Inflammatory macrophage treated with lipopolysaccharide for 1 hour (primary cell): Measurements from ENCODE around the gene FOXN3.
A peak's percentile ranks its signal among the peaks of the same experiment; 100 is the strongest.

Experiments used
- DNase-seq, 2 donors: peaks; one replicate each; pipeline ENCODE4 v3.0.0-alpha.2; 2020 to 2022

FOXN3 gene, protein sequence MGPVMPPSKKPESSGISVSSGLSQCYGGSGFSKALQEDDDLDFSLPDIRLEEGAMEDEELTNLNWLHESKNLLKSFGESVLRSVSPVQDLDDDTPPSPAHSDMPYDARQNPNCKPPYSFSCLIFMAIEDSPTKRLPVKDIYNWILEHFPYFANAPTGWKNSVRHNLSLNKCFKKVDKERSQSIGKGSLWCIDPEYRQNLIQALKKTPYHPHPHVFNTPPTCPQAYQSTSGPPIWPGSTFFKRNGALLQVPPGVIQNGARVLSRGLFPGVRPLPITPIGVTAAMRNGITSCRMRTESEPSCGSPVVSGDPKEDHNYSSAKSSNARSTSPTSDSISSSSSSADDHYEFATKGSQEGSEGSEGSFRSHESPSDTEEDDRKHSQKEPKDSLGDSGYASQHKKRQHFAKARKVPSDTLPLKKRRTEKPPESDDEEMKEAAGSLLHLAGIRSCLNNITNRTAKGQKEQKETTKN

DNA sequence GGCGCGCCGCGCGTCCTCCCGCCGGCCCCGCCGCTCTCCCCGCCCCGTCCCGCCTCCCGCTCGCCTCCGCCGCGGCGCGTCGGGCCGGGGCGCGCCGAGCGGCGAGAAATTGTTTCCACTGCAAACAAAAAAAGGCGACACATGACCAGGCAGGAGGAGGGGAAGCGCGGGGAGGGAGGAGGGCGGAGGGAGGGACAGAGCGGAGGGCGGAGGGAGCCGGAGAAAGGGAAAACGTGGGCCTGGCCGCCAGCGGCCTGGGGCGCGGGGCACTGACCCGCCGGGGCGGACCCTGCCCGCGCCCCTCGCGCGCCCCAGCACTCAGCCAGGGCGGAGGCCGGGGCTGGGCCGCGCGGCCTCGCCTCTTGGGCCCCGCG lies at the start of gene FOXN3:
Gene FOXN3 (minus strand): TSS at position 143 of the 374 bp plus-strand sequence. CDS start 4,757 bp downstream, outside the sequence.
- DNase-seq = peak; percentile 88 to 89

DNA sequence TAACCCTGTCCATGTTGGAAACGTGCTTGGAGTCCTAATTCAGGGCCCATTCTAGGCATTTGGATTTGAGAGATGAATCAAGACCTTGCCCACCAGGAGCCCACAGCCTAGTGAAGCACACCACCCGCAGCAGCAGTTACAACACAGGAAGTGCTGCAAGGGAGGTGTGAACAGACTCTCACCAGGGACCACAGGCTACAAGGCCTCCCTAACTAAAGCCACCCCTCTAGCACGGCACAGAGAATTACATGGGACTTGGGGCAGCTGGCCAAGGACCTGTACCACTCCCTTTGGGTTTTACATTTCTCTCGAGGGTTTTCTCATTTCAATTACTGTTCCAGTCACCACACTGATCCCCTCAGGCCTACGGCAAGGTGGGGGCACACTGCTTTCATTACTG lies 49.5 kb upstream of the FOXN3 start:
- DNase-seq = no peak

DNA sequence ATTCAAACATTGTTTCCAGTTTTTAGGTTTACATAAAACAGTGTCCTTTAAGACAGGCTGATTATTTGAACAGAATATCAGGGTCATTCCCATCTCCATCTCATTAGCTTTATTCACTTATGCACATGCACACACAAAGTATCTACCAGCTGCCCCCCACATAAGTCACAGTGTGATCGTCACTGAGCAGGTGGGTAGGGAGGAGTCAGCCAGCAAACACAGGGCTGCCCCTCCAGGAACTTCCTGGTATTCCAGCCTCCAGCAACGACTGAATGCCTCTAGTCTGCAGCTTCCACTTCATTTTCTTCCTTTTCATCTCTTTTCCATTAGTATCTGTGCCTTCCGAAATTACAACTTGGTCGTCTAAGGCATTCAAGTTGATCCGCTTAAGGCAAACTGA lies 48.8 kb upstream of the FOXN3 start:
- DNase-seq = no peak

DNA sequence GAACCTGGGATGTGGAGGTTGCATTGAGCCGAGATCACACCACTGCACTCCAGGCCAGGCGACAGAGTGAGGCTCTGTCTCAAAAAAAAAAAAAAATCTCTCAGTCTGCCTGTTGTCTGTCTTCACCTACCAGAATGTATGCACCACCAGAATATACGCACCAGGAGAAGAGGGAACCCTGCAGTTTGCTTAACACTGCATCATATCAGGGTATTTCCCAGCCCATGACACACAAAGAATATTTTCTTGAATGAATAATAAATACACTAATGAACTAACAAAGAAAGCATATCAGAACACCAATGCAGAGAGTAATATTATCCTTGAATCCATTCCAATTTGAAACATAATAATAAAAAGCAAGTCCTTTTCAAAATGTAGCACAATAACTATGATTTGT lies 44.2 kb upstream of the FOXN3 start:
- DNase-seq = peak; percentile 34 to 52

DNA sequence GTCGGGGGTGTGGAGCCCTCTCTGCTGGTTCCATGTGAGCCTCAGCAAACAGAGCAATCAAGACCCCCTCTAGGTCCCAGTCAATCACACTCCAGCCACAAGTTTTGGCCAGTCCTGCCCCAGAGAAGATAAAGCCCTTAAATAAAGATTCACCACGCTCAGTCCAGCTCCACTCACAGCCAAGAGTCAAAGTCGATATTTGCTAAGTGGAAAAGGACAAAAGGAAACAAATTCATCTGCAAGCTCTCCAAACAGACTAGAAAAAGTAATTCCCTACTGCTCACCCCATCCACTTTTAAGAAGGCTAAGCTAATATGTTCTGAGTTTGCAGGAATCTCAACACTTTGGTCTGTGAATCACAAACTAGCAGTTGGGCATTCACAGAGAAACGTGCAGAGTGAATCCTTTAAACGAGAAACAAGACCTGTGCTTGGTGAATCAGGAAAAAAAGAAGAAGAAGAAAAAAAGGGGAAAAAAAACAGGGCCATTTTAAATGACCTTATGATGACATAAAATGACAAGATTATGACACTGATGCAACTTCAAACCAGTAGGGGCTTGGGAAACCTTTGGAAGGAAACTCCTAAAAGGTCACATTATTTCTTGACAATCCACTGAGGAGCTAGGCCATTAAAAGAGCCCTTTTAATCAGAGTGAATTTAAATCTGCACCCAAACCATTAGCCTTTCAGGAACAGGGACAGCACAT lies 41.8 kb upstream of the FOXN3 start:
- peak; percentile 89 to 91 for DNase-seq

DNA sequence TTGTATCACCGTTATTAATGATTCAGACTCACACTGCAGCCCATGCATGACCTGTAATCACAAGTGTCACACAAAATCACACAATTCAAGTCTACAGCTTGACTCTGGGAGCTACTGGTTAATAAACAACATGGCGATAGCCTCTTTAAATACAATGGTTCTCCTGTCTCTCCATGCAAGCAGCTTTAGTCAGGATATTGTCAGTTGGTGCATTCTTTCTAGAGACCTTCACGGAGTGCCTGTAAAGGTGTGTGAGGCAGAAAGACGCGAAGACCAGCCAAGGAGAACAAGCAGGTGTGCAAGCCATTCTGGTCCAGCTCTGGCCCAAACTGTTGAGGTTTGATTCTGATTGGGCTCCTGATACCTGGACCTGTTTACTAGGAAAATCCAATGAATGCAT lies 40.0 kb upstream of the FOXN3 start:
- no peak for DNase-seq

DNA sequence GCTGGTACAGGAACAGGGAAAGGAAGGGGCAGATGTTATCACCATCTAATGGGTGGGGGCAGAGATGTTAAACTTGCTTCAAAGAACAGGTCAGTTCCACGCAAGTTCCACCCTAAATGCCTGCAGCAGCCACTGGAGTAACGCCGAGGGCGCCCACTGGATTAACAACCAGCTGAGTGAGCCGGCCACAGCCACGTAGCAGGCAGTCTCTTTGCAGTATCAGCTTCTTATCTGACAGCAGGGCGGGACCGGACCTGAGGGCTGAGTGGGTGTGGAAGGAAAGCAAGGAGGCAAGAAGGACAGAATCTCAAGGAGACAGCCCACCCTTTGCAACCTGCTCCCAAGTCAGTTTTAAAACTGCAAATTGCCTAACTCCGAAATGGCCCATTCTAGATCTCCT lies 38.4 kb upstream of the FOXN3 start:
- no peak for DNase-seq

DNA sequence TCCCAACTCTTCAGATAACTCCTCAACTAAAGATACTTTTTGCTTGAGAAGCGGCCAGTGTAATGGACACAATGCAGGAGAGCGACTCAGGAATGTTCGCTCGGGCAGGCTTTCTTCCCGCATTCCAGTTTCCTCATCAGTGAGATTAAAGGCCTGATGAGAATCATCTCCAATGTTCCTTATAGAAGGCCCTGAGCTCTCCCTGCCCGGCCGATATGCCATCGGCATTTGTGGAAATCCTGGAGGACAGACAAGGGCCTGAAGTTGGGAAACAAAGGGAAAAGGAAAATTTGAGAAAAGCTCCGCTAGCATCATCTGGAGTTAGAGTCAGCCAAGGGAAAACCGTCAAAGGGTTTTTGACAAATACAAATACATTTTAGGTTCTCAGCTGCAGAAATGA lies 38.0 kb upstream of the FOXN3 start:
- no peak for DNase-seq

DNA sequence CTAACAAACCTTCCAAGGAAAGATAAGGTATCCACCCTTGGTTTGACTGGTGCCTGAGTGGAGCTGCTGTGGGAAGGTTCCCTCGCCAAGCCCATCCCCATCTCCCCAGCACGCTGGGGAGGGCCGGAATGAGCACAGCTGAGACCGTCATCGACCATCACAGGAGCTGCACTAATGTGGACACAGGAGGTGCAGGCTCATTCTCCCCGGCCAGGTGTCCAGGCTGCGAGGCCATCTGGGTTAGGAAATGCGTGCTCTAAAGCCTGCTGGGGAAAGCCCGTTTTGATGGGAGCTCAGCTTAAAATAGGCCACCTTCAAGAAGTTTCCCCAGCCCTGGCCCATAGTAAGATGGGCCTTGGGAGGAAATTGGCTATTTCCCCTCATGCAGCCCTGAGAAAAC lies 35.2 kb upstream of the FOXN3 start:
- no peak for DNase-seq

DNA sequence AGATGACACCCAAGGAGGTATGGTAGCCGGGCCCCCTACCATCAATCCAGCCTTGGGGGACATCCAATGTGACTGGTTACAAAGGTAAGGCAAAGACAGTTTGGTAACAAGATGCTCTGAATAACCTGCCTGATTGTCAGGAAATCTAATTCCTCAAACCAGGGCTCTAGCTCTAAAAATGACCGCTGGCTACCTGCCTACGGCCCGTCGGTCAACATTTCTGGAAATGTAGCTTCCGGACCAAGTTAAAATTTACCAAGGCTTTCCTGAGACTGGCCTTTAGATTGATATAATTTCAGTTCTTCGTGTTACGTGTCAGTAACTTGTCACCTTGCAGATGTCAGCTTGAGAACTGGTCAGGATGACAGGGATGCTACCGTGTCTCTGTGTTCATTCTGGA lies 34.2 kb upstream of the FOXN3 start:
- no peak for DNase-seq

DNA sequence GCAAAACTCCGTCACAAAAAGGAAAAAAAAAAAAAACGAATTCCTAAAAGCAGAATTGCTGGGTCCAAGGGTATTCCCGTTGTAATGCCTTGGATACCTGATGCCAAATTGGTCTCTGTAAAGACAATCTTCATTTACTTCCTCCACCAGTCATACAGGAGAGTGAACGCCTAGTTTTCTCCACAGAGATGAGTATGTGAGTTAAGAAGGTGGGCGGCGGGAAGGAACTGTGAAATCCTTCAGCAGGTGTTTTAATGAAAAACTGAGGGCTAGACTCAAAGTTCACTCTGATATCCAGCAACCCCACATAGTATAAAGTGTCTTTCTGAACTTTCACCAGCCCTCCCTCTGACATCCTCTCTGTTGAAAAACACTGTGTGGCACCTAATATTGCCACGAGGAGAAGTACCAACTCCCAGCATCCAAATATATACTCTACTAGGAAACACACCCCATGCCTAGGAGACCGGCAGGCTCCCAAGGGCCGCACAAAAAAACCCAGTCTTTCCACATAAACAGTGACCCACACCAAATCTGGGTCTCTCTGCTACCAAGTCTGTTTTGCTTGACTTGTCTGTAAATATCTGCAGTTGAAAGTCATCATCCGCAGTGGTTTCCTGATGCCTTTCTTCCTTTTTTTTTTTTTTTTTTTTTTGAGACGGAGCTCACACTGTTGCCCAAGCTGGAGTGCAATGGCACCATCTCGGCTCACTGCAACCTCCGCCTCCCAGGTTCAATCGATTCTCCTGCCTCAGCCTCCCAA lies 30.3 kb upstream of the FOXN3 start:
- peak; percentile 77 to 87 for DNase-seq

DNA sequence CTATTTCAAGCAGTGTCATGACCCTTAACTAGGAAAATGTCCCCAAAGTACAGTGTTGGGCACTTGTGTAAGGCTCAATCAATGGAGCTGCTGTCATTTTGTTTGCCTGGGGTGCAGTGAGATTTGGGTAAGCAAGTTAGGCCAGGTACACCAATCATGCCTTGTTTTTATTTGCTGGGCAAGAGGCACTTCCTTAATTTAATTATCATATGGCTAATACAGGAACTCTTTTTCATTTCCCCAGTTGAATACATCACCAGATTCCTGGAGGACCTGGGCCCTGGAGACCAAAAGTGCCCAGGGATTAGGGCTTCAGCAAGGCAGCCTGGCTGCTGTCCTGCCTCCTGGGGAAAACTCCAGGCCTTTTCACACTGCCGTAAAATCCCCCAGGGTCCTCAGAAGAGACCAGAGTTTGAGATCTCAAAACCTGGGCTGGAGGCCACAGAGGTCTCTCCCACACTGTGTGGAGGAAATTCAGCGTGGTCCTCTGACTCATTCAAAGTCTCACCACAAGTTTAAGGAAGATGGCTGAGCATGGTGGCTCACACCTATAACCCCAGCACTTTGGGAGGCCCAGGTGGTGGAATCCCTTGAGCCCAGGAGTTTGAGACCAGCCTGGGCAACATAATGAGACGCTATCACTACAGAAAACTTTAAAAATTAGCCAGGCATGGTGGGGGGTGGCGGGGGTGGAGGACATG lies 28.4 kb upstream of the FOXN3 start:
- peak; percentile 55 to 77 for DNase-seq

DNA sequence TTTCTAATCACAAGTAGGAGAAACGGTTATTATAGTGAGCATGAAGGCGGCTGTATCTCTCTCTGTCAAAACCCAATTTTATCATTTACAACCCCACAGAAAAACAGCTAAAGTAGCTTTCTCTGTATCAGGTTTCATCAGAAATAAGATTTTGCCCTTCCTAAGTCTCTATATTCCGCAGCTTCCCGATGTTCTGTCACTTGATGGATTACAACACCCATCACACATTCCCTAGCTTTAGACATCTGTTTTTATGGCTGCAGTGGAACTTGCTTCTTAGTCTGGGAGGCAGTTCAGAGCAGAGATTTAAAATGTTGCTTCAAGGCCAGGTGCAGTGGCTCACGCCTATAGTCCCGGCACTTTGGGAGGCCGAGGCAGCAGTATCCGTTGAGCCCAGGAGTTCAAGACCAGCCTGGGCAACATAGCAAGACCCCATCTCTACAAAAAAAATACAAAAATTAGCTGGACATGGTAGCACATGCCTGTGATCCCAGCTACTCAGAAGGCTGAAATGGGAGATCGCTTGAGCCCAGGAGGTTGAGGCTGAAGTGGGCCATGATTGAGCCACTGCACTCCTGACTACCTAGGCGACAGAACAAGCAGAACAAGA lies 27.6 kb upstream of the FOXN3 start:
- no peak for DNase-seq

DNA sequence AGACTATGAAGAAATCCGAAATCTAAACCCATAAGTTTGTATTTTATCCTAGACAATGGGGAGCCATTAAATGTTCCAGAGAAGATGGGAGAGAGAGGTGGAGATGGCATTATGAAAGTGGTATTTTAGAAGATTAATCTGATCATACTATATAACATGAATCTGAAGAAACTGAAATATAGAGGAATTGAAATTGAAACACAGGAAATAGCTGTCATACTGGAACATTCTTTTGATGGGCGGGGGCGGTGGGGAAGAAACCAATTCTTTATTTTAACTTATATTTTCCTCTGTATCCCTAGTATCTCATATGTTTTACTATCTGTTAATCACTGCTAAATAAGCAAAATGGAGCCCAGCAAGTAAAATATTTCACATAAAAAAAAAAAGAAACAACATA lies 27.0 kb upstream of the FOXN3 start:
- peak; percentile 67 to 68 for DNase-seq

DNA sequence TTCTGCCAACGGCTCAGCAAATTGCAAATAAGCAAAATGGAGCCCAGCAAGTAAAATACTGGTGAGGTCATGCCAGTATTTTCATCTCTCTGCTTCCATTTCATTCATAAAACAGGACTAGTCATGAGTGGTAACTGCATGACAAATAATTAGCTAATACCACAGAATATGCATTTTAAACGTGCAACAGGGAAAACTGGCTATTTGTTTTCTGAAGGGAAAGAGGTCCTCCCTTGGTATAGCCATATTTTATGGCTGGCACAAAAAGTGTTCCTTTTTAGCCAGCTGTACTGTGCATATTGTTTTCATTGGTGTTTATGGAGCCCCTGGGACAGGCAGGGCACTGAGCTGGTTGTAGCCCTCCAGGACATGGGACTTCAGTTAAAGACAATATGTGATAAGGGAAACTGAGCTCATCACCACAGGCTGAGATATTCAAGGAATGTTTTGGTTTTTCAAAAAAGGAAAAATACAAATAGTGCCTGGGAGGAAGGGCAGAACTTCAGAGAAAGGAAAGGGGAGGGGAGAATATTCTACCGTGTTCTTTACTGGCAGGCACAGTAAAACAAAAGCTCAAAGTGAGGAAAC lies 26.1 kb upstream of the FOXN3 start:
- peak in 1 of 2 donors; percentile 37 for DNase-seq

DNA sequence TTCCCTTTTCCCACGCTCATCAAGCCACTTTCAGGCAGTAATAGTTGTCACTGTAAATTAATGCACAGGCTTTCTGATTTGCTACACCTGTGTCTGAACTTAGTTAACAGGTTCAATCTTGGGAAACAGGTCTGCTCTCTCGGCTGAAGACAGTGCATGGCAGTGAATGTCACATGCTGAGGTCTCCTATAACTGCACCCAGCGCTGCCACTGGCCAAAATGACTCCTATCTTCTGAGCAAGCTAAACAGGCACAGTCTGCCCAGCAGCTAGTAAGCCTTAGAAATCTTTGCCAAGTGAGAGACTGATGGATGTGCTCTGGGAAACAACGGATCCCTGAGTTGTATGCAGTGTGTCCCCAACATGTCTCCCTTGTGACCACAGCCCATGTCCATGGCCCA lies 25.2 kb upstream of the FOXN3 start:
- peak in 1 of 2 donors; percentile 37 for DNase-seq

DNA sequence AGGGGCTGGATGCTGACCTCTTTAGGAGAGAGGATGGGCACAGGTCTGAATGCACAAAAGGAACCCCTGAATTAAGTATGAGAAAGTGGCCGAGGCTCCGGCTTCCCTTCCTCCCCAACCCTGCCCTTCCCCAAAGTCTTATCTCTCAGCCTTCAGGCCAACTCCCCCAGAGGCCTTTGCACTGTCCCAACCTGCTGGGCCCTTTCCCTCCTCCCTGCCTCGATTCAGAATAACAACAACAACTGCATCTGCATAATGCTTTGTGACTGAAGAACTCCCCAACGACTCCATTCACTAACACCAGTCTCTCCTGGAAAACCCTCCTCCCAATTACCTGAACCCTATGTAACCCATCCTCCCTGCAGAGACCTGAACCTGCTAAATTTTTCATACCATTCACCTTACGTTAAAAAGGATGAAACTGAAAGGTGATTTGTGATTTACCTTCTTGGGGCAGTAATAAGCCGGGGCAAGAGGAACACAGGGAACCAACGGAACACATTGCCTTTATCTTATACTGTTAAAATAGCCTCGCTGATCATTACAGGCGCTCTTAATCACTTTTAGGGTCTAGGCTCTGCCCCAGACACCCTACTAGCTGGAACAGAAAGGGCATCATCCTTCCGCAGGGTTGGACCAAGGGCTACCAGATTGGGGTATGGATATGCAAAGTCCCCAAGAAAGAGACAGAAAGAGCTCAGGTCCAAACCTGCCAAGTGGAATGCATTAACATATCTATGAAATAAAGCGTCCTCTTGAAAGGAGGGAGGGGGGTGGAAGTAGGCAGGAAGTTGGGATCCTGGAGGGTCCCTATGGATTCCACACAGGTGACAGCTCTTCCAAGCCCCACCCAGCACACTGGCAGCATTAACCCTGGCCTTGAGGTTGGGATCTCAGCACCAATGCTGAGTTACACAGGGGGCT lies 24.2 kb upstream of the FOXN3 start:
- no peak for DNase-seq

DNA sequence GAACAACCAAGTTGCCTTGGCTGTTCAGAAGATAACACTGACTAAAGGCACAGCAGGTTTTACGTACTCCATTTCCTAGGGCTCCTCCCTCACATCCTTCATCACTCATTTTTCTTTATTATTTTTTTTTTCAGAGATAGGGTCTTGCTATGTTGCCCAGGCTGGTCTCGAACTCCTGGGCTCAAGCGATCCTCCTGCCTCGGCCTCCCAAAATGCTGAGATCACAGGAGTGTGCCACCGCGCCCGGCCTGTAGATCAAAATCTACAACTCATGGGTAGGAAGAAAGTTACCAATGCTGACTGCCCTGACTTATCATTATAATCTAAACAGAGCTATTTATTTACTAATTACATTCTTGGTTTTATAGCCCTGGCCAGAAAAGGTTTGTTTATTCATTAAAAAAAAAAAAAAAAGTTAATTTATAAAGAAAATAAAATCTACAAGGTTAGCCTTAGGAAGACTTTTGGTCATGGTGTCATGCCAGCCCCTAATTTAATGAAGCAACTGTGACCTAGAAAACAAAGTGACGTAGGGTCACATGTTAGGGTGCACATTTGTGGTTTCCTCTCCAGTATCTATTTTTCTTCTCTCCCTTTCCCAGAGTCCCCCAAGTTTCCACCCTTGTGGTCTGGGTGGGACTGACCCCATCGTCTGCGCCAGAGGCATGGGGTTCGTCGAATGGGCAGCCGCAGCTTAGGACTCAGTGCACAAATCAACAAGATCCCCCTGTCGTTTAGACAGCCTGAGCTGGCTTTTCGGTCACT lies 19.0 kb upstream of the FOXN3 start:
- DNase-seq = no peak

DNA sequence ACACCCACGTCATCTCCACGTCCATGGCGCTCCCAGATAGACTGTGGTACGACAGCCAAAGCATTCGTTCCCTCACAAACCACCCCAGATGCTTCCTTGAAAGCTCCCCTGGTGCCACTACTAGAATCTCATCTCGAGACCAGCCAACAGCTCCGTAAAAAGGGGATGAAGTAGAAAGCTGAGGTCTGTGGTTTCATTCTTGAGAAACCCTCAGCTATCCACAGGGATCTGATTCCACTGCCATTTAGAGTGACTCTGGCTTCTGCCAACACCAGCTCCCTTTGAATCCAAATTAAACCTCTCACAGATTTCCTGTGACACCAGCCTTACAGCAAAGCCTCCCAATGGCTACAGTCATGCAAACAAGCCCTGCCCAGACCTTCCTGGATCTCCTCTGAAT lies 18.5 kb upstream of the FOXN3 start:
- no peak for DNase-seq

DNA sequence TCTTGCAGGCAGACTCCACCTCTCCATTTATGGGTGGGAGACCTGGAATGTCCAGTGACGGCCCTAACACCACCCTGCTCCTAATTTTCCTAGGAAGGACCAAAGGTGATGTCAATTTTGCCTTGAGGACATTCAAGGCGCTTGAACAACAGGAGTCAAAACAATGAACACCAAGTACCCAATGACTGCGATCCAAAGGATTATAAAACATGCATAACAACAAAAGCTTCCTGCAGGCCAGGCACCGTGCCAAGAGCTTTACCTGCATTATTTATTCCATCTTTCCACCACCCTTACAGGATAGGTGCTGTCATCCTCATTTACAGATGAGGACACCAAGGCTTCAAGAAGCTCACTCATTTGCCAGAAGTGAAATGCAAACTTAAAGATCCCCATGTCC lies 15.2 kb upstream of the FOXN3 start:
- no peak for DNase-seq
